Subcutaneous abdominal adipose tissue (tissue), 5 donors: Measurements from ENCODE around the gene TPO.

ENCODE experiments used
- H3K27ac ChIP-seq: one replicate; pipeline ENCODE4 v1.7.0; 2013; ENCODE audit warnings: low read depth, mild to moderate bottlenecking, inconsistent platforms, low read length, moderate library complexity
- H3K27me3 ChIP-seq, 5 donors: one replicate each; pipeline ENCODE4 v1.7.0; 2013; ENCODE audit warnings: low read length in 5 of 5, inconsistent platforms in 1 of 5; ENCODE audit not compliant: control insufficient read depth in 5 of 5, insufficient read depth in 4 of 5
- H3K36me3 ChIP-seq, 5 donors: one replicate each; pipeline ENCODE4 v1.7.0; 2013; ENCODE audit warnings: low read length in 5 of 5; ENCODE audit not compliant: control insufficient read depth in 5 of 5, insufficient read depth in 5 of 5
- H3K4me1 ChIP-seq, 5 donors: one replicate each; pipeline ENCODE4 v1.7.0; 2013; ENCODE audit warnings: low read length in 5 of 5, mild to moderate bottlenecking in 3 of 5, moderate library complexity in 1 of 5; ENCODE audit not compliant: control insufficient read depth in 5 of 5, insufficient read depth in 5 of 5
- H3K4me3 ChIP-seq, 5 donors: one replicate each; pipeline ENCODE4 v1.7.0; 2013; ENCODE audit warnings: low read length in 5 of 5, low read depth in 1 of 5
- H3K9ac ChIP-seq, 5 donors: one replicate each; pipeline ENCODE4 v1.7.0; 2013; ENCODE audit warnings: low read length in 5 of 5, mild to moderate bottlenecking in 4 of 5, moderate library complexity in 3 of 5
- H3K9me3 ChIP-seq, 5 donors: one replicate each; pipeline ENCODE4 v1.7.0; 2013; ENCODE audit warnings: low read length in 5 of 5; ENCODE audit not compliant: control insufficient read depth in 5 of 5
- donor health status: healthy.
- donor health status: healthy.
- donor health status: healthy.
- donor health status: healthy.
- donor health status: healthy.

TPO gene

DNA sequence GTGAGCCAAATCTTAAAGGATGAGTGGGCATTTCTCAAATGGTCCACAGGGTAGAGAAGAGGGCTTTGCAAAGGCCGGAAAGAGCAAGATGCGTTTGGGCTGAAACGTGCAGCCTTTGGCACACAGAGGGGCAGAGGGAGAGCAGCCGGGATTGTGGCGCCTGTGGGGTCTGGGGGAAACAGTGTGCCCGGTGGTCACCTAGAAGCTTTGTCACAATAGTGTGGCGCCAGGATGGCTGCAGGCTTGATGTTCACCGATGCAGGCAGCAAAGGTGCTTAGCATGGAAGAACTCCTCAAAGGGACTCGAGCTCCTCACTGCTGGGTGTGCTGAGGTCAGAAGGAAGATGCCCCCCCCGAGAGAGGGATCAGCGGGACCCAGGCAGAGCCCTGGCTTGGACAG is 23.8 kb downstream of the TPO start:
- Histone ChIP-seq H3K4me3 (no peak overlapping the region), H3K9me3 (peaks cover 0 to 2% (median 0%) of the 10 kb centered on the region in 5 donors), H3K9ac (no peak overlapping the region), H3K27ac (no peak overlapping the region), H3K4me1 (no peaks in the 10 kb centered on the region), H3K27me3 (peaks cover 0 to 2% (median 0%) of the 10 kb centered on the region in 5 donors), H3K36me3 (peaks cover 0 to 7% (median 0%) of the 10 kb centered on the region in 5 donors)

- Histone ChIP-seq H3K9ac (no peak overlapping the region), H3K36me3 (peaks cover 0 to 7% (median 0%) of the 10 kb centered on the region in 5 donors), H3K27ac (no peak overlapping the region)
Measured at GRCh38 chr2:1437537-1437936, 24.3 kb downstream of the TPO start.

DNA sequence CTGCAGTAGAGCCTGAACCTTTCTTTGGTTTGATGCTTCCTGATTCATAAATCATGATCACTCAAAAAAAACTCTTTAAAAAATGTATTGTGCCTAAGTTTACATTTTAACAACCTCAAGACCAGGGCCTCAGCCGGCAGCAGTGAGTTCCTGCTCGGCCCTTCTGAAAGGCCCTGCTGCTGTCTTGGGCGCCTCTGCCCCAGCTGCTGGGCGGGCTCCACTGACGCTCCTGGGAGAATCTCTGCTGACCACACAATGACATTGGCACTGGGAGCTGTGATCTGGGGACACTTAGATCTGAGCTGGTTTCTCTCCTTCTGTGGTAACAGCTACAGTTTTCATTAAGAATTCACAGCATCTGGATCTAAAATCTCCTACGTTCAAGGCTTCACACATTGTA is 25.7 kb downstream of the TPO start:
- no peak overlapping the region for H3K27ac ChIP-seq
- H3K9me3 ChIP-seq: peaks cover 0 to 3% (median 0%) of the 10 kb centered on the region in 5 donors
- H3K27me3 ChIP-seq: peaks cover 0 to 2% (median 0%) of the 10 kb centered on the region in 5 donors
- H3K36me3 ChIP-seq: peaks cover 0 to 7% (median 0%) of the 10 kb centered on the region in 5 donors
- no peak overlapping the region for H3K4me3 ChIP-seq
- H3K4me1 ChIP-seq: no peaks in the 10 kb centered on the region
- H3K9ac ChIP-seq: no peak overlapping the region

More at GRCh38 chr2:1437537-1437936, 24.3 kb downstream of the TPO start:
- Histone ChIP-seq H3K4me3 (no peak overlapping the region), H3K9me3 (peaks cover 0 to 3% (median 0%) of the 10 kb centered on the region in 5 donors), H3K4me1 (no peaks in the 10 kb centered on the region), H3K27me3 (peaks cover 0 to 2% (median 0%) of the 10 kb centered on the region in 5 donors)

- no peak overlapping the region for H3K9ac ChIP-seq
- peaks cover 0 to 2% (median 0%) of the 10 kb centered on the region in 5 donors for H3K27me3 ChIP-seq
- no peak overlapping the region for H3K27ac ChIP-seq
- peaks cover 0 to 3% (median 0%) of the 10 kb centered on the region in 5 donors for H3K9me3 ChIP-seq
- H3K4me3 ChIP-seq: no peak overlapping the region
- peaks cover 0 to 7% (median 0%) of the 10 kb centered on the region in 5 donors for H3K36me3 ChIP-seq
- no peaks in the 10 kb centered on the region for H3K4me1 ChIP-seq
Measured at GRCh38 chr2:1440581-1440980, 27.3 kb downstream of the TPO start.

DNA sequence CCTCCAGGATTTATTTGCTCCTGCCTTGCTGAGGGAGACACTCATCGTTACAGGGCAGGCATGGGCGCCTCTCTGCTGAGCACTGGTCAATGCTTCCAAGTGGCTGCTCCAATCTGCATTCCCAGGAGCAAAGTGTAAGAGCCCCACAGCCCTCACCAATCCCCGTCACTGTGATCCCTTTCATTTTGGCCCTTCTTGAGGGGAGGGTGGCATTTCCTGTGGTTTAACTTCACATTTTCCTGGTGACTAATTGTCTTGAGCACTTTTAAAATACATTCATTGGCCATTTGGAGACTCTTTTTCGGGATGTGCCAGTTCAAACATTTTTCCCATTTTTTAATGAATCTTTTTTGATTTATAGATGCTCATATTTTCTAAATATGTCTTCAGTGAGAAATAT is 33.0 kb downstream of the TPO start:
- Histone ChIP-seq H3K9ac (no peak overlapping the region), H3K4me3 (no peak overlapping the region), H3K27me3 (peaks cover 2 to 18% (median 13%) of the 10 kb centered on the region in 5 donors), H3K4me1 (peaks cover 0 to 3% (median 0%) of the 10 kb centered on the region in 5 donors), H3K36me3 (no peaks in the 10 kb centered on the region), H3K27ac (no peak overlapping the region), H3K9me3 (peaks cover 0 to 6% (median 0%) of the 10 kb centered on the region in 5 donors)

DNA sequence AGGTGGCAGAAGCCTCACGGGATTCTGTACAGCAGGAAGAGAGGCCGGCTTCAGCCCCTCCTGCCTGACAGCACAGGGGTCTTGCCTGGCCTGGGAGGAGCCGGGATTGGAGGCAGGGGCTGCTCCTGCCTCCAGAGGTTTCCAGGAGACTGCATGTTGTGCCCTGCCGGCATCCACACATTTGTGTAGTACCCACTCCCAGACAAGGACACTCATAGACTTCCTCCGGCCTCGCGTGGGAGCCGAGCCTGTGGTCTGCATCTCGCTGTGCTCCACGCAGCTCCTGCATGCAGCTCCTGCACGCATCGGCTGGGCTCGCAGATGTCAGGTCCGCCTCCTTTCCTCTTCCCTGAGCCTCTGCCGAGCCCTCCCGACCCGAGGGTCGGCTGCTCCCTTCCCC is 34.7 kb downstream of the TPO start:
- Histone ChIP-seq H3K4me3 (no peak overlapping the region), H3K27ac (no peak overlapping the region), H3K27me3 (peaks cover 2 to 18% (median 13%) of the 10 kb centered on the region in 5 donors), H3K9me3 (peaks cover 0 to 3% (median 0%) of the 10 kb centered on the region in 5 donors), H3K4me1 (peaks cover 0 to 3% (median 0%) of the 10 kb centered on the region in 5 donors), H3K36me3 (no peaks in the 10 kb centered on the region), H3K9ac (no peak overlapping the region)

GRCh38 chr2:1450915-1451314 is 37.7 kb downstream of the TPO start:
- H3K4me3 ChIP-seq: no peak overlapping the region
- peaks cover 0 to 4% (median 0%) of the 10 kb centered on the region in 5 donors for H3K9me3 ChIP-seq
- no peaks in the 10 kb centered on the region for H3K36me3 ChIP-seq
- no peak overlapping the region for H3K27ac ChIP-seq
- H3K27me3 ChIP-seq: peaks cover 2 to 20% (median 13%) of the 10 kb centered on the region in 5 donors
- H3K9ac ChIP-seq: no peak overlapping the region
- peaks cover 0 to 3% (median 0%) of the 10 kb centered on the region in 5 donors for H3K4me1 ChIP-seq

DNA sequence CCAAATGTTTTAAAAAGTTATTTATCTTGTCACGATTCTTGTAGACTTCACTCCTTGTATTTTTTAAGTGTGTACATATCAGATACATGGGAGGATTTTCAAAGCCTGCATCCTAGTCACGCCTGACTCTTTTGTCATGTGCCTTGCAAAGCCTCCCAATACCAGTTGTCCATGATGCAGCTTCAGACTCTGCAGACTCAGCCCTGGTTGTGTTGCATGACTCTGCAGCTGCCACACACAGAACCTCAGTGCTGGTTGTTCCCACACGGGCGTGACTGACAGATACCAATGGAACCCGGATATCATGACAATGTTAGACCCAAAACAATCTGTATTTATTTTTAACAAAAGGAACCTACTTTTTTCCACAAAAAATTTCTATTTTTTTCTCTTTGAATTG is 38.2 kb downstream of the TPO start:
- H3K27ac ChIP-seq: no peak overlapping the region
- peaks cover 0 to 4% (median 0%) of the 10 kb centered on the region in 5 donors for H3K9me3 ChIP-seq
- H3K4me1 ChIP-seq: peaks cover 0 to 3% (median 0%) of the 10 kb centered on the region in 5 donors
- peaks cover 2 to 18% (median 13%) of the 10 kb centered on the region in 5 donors for H3K27me3 ChIP-seq
- H3K4me3 ChIP-seq: no peak overlapping the region
- H3K9ac ChIP-seq: no peak overlapping the region
- H3K36me3 ChIP-seq: no peaks in the 10 kb centered on the region

GRCh38 chr2:1453561-1453960 is 40.3 kb downstream of the TPO start:
- H3K4me1 ChIP-seq: peaks cover 0 to 3% (median 0%) of the 10 kb centered on the region in 5 donors
- no peak overlapping the region for H3K27ac ChIP-seq
- H3K27me3 ChIP-seq: peaks cover 0 to 11% (median 7%) of the 10 kb centered on the region in 5 donors
- H3K4me3 ChIP-seq: no peak overlapping the region
- no peaks in the 10 kb centered on the region for H3K36me3 ChIP-seq
- peaks cover 0 to 4% (median 0%) of the 10 kb centered on the region in 5 donors for H3K9me3 ChIP-seq
- no peak overlapping the region for H3K9ac ChIP-seq

DNA sequence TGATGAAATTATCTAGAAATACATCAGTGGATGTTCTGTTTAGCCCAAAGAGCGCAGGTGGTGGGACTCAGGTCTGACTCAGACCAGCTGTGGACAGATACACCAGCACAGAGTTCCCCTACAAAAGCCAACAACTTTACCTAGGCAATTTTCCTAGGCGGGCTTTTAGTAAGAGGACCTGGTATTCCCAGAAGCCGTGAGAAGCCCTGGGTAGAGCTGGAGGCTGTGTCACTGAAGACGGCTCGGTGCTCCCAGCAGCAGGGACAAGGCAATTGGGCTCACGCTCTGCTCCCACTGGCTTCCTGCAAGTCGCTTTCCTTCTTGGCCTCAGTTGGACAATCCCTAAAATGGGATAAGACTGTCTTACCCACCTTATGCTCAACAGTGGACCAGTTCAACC is 41.1 kb downstream of the TPO start:
- no peak overlapping the region for H3K27ac ChIP-seq
- peaks cover 0 to 7% (median 4%) of the 10 kb centered on the region in 5 donors for H3K27me3 ChIP-seq
- no peaks in the 10 kb centered on the region for H3K36me3 ChIP-seq
- no peak overlapping the region for H3K9ac ChIP-seq
- H3K4me3 ChIP-seq: no peak overlapping the region
- peaks cover 0 to under 1% (median 0%) of the 10 kb centered on the region in 5 donors for H3K4me1 ChIP-seq
- H3K9me3 ChIP-seq: peaks cover 0 to 4% (median 0%) of the 10 kb centered on the region in 5 donors
